GM19240 (cell line): Measurements from ENCODE around the gene PFAS.
"Not testable (repeated sequence)": the region's sequence is repeated elsewhere in the genome, so short reads cannot be mapped to it uniquely, and the experiment has no call there.

ENCODE experiments used
- DNase-seq: peaks from one replicate; pipeline ENCODE4 v3.0.0; 2011; ENCODE audit warnings: low spot score; ENCODE audit not compliant: insufficient read length

Gene PFAS

DNA sequence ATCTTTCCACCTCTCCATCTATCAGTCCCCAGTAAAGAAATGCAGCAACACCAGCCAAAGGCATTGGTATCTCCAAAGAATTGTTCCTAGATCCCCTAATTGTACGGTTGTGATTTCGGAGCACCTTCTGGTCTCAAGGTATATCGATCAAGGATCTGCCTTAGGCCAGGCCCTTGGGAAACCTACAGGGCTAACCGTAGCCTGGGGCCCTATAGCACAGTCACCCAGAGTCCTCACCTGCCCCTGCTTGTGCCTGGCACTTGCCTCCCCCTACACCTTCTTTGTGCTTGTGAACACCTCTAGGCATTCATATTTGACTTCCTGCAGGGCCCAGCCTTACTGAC, 21.9 kb upstream of the PFAS start:
- no peak for DNase-seq

DNA sequence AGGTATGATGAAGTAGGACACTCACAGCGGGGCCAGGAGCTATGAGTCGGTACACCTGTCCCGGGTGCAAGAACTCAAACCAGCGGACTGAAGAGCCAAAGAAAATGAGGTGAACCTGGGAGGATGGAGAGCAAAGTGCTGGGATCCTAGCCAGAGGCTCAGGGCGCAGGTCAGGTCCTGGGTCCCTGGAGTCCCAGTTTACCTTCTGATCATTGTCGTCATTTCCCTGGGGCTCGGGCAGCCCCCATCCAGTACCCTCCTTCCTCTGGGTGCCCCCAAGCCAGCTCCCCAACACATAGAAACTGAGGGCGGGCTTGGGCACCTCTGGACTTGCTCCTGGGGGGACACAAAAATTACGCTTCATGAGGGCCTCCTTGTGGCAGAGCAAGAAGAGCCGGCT, 17.4 kb upstream of the PFAS start:
- DNase-seq, result no peak

DNA sequence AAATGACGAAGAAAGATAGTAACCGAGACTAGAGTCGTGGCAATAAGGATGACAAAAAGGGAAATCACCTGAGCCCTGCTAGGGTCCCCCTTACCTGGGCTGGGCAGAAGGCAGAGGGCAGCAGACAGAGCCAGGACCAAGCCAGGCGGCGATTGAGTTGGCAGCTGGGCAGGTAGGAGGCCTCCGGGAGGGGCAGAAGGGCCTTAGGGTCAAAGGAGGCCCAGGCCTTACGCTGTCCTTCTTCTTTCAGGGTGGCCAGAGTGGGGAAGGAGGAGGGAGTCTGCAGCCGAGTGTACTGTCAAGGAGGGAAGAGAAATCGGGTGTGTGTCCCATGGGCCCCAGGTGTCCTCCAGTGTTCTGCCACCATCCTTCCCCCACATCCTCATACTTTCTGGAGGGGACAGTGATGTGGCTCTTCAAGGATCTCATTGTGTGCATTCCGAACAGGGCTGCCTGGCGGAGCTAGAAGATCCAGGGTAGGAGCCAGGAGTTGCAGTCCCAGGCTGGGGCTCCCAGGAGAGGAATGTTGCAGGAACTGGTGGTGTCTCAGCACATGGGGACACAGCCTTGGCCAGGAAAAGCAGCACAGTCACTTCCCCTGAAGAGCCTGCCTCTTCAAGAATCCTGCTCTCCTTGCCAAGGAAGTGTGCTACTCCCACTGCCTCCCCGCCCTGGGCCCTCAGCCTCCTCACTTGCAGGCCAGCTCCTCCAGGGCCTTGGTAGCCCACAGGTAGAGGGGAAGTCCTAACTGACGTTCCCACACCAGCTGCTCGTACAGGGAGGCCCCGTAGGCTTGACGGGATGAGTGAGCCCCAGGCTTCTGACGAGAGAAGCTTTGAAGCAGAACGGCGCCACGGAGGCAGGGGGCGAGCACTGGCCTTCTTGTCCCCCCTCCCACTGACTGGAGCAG, 14.5 kb upstream of the PFAS start:
- DNase-seq, result no peak

DNA sequence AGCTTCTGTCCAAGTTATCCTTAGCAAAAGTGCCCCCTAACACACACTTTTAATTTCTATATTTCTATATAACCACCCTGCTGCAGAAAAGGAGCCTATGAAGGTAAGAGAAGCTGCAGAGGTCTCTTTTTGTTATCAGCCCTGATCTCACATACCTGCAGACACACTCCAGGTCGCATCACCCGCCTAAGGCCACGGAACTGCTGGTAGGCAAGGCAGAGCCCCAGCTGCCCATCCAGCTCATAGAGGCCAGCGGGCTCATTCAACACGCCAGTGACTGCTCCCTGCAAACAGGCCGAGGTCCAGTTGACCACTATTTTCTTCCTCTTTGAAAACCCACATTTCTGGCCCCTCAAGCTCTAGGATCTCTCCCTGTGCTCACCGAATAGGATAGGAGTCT, 13.4 kb upstream of the PFAS start:
- no peak for DNase-seq

DNA sequence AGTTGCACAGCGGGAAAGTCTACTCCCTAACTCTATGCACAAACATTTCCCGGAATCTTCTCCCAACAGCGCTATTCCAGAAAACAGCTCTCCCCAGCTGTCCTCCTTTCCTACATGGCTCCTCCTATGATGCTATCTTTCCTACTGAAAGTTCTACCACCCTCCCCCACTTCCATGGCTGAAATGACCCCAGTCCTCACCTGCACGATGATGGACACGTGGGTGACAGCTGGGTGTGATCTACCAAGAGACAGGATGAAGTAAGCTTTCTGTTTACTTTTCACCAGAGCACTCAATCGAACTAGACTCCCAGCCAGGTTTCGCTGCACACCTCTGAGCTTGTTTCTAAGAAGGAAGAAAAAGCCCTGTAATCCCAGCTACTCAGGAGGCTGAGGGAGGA, 11.9 kb upstream of the PFAS start:
- DNase-seq, result no peak

DNA sequence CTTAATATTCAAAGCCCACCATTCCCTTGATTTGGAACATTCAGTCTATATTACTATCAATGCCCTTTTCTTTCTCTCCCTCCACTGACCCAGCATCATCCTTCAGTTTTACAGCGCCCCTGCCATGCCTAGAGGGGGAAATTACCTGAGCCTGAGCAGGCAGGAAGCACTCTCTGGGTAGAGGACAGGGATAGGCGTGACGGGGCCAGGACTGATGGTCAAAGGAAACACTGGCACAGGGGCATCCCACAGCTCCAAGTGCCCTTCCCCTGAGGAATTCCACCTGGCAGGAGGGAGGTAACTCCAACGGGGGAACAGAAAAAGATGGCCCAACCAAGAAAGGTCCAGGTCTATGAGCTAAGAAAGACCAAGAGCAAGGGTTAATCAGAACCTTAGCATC, 11.2 kb upstream of the PFAS start:
- no peak for DNase-seq

DNA sequence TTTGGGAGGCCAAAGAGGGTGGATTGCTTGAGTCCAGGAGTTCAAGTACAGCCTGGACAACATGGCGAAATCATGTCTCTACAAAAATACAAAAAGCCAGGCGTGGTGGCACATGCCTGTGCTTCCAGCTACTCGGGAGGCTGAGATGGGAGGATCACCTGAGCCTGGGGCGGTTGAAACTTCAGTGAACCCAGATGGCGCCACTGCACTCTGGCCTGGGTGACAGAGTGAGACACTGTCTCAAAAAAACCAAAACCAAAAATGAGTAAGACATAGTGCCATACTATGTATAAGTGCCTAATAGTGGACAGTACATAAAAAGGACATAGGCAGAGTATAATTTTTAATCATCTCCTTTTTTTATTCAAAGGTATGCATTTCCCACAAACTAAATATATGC, 5.3 kb upstream of the PFAS start:
- DNase-seq, result no peak

DNA sequence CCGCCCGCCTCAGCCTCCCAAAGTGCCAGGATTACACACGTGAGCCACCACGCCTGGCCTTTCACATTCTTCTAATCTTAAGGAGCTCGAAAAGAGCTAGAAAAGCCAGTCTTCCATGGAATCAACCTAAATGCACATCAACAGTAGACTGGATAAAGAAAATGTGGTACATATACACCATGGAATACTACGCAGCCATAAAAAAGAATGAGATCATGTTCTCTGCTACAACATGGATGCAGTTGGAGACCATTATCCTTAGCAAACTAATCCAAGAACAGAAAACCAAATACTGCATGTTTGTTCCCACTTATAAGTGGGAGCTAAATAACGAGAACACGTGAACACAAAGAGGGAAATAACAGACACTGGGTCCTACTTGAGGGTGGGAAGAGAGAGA, 4.3 kb upstream of the PFAS start:
- DNase-seq, result no peak

DNA sequence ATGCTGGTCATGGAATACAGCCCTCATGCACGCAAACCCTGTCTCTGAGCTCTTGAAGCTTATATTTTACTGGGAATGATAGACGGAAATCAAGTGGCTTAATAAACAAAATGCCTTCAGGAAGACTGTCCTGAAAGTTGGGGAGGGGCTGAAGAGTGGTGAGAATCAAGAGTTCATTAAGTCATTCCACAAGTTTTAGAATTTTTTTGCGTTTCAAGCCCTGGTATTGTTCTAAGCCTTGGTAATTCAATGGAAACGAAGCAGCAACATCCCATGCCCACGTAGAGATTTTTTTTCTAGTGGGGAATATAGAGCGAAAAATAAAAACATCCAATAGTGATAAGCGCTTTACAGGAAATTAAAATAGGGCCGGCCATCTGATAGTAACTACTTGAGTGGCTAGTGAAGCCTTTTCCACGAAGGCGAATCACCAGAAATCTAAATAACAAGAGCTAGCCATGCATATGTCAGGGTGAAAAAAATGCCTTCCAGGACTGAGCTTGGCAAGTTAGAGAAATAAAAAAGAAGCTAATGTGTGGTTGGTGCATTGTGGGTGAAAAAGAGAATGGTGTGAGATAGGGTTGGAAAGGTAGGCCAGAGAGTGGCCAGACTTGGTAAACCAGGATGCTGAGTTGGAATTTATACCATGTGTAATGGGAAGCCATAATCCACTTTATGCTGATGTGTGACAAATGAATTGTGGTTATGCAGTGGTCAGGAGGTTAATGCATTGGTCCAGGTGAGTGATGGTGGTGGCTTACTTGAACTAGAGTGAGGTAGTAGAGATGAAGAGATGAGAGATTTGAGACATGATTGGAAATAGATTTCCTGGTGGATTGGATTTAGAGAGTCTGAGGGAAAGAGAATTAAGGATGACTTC, 772 bp downstream of the PFAS start:
- DNase-seq, result no peak

DNA sequence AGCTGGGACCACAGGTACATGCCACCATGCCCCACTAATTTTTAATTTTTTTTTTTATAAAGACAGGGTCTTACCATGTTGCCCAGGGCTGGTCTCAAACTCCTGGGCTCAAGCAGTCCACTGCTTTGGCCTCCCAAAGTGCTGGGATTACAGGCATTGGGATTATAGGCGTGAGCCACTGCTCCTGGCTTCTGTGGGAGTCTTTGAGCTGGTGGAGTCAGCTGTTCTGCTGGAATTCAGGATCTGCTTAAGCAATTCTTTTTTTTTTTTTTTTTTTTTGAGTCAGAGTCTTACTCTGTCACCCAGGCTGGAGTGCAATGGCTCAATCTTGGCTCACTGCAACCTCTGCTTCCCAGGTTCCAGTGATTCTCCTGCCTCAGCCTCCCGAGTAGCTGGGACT, 2.3 kb downstream of the PFAS start:
- DNase-seq, result not testable (repeated sequence)

DNA sequence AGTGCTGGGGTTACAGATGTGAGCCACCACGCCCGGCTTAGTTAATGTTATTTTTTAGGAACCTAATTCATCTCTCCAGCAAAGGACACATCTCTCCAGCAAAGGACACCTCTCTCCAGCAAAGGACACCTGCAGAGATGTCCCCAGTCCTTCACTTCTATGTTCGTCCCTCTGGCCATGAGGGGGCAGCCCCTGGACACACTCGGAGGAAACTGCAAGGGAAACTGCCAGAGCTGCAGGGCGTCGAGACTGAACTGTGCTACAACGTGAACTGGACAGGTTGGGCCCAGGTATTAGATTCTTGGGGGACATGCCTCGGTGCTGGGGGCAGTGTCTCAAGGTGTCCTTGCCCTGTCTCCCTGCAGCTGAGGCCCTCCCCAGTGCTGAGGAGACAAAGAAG, 4.7 kb downstream of the PFAS start:
- DNase-seq, result no peak

DNA sequence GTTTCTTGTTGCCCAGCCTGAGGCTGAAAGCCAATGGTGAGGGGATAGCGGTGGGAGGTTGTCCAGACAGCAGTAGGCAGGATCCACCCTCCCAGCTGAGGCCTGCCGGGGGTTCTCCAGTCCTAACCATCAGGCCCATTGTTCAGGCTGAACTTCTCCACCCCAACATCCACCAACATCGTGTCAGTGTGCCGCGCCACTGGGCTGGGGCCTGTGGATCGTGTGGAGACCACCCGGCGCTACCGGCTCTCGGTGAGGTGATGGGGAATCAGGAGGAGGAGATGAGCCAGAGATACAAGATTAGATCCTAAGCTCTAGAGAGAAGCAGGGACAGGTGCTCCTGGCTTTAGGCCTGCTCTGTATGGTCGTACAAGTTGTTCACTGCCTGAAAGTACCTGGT, 5.8 kb downstream of the PFAS start:
- no peak for DNase-seq

DNA sequence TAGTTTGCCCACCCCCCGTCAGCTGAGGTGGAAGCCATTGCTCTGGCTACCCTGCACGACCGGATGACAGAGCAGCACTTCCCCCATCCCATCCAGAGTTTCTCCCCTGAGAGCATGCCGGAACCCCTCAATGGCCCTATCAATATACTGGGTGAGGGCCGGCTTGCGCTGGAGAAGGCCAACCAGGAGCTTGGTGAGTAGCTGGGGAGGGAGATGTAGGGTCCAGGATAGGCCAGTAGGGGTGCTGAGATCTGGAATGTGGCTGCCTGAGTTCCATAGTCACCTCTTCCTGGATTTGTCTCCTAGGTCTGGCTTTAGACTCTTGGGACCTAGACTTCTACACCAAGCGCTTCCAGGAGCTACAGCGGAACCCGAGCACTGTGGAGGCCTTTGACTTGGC, 6.4 kb downstream of the PFAS start:
- no peak for DNase-seq

DNA sequence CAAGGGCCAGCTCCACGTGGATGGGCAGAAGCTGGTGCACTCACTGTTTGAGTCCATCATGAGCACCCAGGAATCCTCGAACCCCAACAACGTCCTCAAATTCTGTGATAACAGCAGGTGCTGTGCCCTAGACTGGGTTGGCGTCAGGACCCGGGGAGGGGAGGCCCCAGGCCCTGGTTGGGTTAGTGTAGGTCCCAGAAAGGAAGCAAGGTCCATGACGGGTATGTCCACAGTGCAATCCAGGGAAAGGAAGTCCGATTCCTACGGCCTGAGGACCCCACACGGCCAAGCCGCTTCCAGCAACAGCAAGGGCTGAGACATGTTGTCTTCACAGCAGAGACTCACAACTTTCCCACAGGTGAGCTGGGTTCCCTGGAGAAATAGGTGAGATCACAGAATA, 7.2 kb downstream of the PFAS start:
- no peak for DNase-seq

DNA sequence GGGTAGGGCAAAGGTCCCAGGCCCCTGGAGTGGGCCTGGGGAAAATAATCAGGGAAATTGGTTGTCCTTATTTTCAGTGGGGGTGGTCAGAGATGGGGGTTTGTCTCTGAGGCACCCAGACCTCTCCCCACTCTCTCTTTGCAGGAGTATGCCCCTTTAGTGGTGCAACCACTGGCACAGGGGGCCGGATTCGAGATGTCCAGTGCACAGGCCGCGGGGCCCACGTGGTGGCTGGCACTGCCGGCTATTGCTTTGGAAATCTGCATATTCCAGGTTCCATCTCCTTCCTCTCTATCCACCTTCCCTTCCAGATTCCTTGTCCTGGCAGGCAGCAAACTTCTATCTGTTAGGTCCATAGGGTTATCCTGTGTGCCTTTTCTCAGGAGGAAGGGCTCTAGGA, 7.6 kb downstream of the PFAS start:
- DNase-seq, result no peak

DNA sequence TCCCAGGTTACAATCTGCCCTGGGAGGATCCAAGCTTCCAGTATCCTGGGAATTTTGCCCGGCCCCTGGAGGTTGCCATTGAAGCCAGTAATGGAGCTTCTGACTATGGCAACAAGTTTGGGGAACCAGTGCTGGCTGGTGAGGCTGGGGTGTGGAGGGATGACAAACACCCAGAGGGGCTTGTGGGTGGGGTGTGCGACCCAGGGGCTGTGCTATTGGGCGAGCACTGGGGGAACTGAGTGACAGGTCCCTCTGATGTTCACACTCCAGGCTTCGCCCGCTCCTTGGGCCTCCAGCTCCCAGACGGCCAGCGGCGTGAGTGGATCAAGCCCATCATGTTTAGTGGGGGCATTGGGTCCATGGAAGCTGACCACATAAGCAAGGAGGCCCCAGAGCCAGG, 8.7 kb downstream of the PFAS start:
- DNase-seq, result no peak

DNA sequence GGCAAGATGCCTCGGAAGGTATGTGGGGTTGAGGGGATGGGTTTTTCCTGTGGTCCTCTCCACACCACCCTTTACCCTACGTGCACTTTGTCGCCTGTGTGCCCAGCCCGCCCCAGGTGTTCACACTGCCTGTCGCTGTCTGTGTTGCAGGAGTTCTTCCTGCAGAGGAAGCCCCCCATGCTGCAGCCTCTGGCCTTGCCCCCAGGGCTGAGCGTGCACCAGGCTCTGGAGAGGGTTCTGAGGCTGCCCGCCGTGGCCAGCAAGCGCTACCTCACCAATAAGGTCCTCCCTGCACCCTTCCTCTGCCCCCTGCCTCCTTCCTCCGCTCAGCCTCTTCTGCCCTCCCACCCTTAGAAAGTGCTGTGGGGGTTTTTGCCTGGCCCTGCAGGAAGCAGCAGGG, 15.2 kb downstream of the PFAS start:
- no peak for DNase-seq

DNA sequence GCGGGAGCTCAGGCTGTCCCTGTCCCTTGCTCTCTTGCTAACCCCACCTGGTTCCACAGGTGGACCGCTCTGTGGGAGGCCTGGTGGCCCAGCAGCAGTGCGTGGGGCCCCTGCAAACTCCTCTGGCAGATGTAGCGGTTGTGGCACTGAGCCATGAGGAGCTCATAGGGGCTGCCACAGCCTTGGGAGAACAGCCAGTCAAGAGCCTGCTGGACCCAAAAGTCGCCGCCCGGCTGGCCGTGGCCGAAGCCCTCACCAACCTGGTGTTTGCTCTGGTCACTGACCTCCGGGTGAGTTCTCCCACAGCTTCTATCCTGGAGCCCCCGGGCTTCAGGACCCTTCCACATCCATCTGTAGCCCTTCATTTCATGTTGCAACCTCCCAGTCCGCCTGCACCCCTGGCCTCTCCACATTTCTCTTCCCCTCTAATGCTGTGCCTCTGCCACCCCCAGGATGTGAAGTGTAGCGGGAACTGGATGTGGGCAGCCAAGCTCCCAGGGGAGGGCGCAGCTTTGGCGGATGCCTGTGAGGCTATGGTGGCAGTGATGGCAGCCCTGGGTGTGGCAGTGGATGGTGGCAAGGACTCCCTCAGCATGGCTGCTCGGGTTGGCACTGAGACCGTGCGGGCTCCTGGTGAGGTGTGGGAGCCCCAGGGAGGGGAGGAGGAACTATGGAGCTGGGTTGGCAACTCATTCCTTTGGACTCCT, 15.9 kb downstream of the PFAS start:
- DNase-seq, result no peak

DNA sequence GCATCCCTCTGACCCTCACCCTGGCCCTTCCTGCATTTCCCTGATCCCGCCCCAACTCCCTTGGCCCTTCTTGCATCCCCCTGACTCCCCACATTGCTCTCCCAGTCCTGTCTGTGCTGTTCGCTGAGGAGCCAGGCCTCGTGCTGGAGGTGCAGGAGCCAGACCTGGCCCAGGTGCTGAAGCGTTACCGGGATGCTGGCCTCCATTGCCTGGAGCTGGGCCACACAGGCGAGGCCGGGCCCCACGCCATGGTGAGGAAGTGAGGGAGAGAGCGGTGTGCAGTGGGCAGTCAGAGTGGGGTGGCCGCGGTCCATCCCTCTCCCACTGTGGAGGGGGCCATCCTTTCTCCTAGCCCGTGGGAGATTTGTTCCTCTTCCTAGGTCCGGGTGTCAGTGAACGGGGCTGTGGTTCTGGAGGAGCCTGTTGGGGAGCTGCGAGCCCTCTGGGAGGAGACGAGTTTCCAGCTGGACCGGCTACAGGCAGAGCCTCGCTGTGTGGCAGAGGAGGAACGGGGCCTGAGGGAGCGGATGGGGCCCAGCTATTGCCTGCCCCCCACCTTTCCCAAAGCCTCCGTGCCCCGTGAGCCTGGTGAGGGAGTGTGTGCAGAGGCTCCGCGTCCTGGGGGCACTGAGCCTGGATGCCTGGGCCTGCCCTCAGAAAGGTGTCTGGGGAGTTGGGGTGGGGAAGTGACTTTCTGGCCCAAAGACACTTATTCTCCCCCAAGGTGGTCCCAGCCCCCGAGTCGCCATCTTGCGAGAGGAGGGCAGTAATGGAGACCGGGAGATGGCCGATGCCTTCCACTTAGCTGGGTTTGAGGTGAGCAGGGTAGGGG, 17.8 kb downstream of the PFAS start:
- DNase-seq, result no peak

DNA sequence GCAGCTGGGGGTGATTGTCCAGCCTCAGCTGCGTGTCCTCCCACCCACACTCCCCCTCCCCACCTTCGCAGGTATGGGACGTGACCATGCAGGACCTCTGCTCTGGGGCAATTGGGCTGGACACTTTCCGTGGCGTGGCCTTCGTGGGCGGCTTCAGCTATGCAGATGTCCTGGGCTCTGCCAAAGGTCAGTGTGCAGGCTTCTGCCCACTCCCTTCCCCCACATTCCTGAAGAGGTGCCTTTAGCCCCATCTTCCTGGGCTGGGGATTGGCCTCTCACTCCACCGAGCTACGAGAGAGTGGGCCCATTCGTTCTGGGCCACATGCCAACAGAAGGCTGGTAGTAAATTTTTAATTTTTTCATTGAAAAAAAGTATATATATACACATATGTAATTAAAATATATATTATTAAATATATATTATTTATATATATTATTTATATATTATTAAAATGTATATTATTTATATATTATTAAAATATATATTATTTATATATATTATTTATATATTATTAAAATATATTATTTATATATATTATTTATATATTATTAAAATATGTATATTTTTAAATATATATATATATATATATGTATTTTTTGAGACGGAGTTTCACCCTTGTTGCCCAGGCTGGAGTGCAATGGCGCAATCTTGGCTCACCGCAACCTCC, 18.5 kb downstream of the PFAS start:
- no peak for DNase-seq
